ENCODE data around the gene SCUBE3.

DNA sequence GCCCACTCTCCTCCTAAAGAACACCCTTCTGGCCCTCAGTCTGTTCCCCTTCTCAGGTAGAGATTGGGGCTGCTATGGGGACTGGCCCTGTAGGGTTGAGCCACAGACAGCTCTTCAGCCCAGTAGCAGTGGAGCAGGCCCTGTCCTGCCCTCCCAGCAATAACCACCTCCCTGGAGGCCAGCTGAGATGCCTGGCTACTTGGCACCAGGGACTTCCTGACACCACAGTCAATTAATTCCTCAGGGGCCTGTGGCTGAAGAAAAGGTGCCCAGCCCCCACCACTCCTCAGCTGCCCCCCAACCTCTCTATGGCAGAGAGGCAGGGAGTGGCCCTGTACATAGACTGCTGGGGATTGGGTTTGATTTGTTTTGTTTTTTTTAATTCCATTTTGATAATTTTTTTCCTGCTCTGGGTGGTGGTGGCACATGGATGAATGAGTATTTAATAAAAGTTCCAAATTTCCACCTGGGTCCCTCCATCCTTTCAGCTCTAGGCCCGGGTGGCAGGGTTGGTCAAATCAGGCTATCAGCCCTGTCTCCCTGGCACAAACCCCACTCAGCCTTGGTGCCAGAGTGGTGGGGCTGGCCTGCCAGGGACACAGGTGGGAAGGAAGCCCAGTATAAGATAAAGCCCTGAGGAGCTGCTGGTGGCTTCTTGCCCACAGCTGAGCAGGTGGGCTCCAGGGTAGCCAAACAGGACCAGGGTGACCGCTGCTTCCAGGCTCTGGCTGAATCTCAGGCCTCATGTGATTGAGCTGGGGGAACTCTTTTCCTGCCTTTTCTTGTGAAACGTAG is 82.0 kb downstream of the SCUBE3 start:
- TF ChIP-seq CTCF (IDR thresholded peaks at IDR 0.05; ENCODE audit: borderline replicate concordance, extremely low read depth, low read length, poor library complexity, severe bottlenecking) (no peak), EZH2 (IDR thresholded peaks at IDR 0.05; ENCODE audit: borderline replicate concordance, low read depth, low read length, severe bottlenecking) (no peak)
